Cardiac fibroblast (primary cell): ENCODE results near the gene GRIK3.

ENCODE experiments used
- DNase-seq, 2 donors: peaks; one replicate each; pipeline versions ENCODE4 v3.0.0 to v3.0.0-alpha.2; 2010; ENCODE audit warnings: low read depth in 2 of 2
- H3K4me3 ChIP-seq, 2 donors: replicated peaks in 1 of 2; 1 replicate in 1 of 2; 2 replicates in 1 of 2; pipeline ENCODE4 v1.5.1; 2011; ENCODE audit warnings: low read depth in 2 of 2, low read length in 2 of 2, mild to moderate bottlenecking in 2 of 2, moderate library complexity in 1 of 2
- CTCF ChIP-seq: IDR thresholded peaks from one replicate; pipeline ENCODE4 v1.5.1; 2011; ENCODE audit warnings: low read depth, mild to moderate bottlenecking, low read length, inconsistent platforms

GRIK3 gene

DNA sequence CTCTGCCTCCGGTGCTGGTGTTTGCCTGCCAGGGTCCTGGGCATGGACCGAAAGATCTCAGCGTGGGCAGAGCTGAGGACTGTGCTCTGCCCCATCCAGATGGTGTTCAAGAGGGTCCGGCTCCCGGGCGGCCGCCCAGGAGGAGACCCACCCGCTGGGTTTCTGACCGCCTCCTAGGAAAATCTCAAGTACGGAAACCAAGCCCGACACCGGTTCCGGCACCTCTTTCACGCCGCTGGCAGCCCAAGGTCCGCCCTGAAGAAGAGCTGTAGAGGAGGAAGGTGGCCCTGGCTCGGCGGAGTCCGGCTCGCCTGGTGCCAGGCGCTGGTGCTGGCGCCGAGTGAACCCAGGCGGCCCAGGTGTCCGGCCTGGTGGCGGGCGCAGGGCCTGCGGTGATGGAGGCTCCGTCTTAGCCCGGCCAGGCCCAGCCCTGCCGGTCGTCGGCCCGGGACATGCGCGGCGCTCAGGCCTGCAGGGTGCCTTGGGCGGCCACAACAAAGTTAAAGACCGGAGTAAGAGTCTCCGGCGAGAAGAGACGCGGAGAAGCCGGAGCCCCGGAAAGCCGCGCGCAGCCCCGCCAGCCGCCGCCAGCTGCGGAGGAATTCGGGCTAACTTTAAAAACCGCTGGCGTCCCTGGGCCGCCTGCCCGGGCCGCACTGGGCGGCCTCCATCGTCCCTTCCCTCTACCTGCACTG, 1.5 kb downstream of the GRIK3 start:
- H3K4me3 ChIP-seq: no peak overlapping the region
- TF ChIP-seq CTCF: no peak
- no peak for DNase-seq

GRCh38 chr1:37031871-37032270, 2.4 kb downstream of the GRIK3 start:
- no peak for TF ChIP-seq CTCF
- DNase-seq: no peak
- H3K4me3 ChIP-seq: no peak overlapping the region

DNA sequence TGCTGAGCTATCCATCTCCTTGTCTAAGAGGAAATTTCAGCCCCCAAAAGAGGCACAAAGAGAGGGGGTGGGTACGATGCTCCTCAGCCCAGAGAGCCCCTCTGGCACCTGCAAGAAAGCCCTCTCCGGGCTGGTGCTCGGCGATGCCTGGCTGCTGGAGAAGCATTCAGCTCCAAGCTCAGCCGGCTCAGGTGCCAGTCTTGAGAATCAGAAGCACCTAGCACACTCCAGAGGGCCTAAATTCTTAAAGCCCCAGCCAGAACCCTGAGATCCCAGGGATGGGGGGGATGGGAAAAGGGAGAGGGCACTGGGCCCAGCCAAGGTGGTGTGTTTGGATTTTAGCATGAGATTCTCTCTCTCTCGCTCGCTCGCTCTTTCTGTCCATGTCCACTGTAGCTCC, 2.9 kb downstream of the GRIK3 start:
- H3K4me3 ChIP-seq: no peak overlapping the region
- DNase-seq: no peak
- no peak for TF ChIP-seq CTCF

DNA sequence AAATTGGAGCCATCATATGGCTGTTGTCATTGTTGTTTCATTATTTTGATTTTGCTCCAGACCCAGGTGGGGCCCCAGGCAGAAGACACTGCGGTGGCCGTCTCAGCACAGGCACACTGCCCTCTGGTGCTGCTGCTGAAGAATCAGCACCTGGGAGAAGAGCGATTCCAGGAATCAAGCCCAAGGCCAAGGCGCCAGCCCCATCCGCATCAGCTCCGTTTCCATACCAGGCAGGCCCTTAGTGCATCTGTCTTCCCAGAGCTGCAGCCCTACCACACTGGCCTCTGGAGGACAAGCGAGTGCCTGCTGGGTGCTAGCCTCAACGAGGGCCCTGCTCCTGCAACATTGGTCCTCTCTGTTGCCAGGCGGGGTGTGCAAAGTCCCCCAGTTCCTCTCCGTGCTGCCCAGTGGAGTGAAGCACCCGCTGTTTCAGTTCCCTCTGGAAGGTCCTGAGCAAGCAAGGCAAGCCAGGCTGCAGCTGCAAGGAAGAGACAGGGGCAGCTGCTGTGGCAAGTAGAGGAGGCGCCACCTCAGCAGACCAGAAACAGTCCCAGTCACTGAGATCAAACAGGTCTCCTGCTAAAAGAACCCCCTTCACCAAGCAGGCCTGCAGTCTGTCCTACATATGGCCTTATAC, 5.2 kb downstream of the GRIK3 start:
- no peak for DNase-seq
- no peak overlapping the region for H3K4me3 ChIP-seq
- TF ChIP-seq CTCF: no peak

- no peak overlapping the region for H3K4me3 ChIP-seq
- DNase-seq: no peak
- no peak for TF ChIP-seq CTCF
Observed at GRCh38 chr1:37021502-37021901, 12.8 kb downstream of the GRIK3 start.

- TF ChIP-seq CTCF: no peak
- H3K4me3 ChIP-seq: no peak overlapping the region
- no peak for DNase-seq
Observed at GRCh38 chr1:37020653-37021277, 13.6 kb downstream of the GRIK3 start.
